AG20443 (cell line): ENCODE data around the gene TLR6.
A peak's percentile ranks its signal among the peaks of the same experiment; 100 is the strongest.

Experiments
- DNase-seq: peaks from one replicate; pipeline ENCODE4 v3.0.0; 2012; ENCODE audit warnings: low spot score, mixed read lengths

The TLR6 gene

GRCh38 chr4:38867478-38868058 lies 11.0 kb upstream of the TLR6 start, which contains the start of gene FAM114A1:
Gene FAM114A1, plus strand, starts transcription at chr4:38867806. Its CDS starts 10,273 bp downstream, at chr4:38878079.
- DNase-seq = peak; percentile 98

GRCh38 chr4:38866973-38867477 lies 10.4 kb upstream of the TLR6 start:
- no peak for DNase-seq

DNA sequence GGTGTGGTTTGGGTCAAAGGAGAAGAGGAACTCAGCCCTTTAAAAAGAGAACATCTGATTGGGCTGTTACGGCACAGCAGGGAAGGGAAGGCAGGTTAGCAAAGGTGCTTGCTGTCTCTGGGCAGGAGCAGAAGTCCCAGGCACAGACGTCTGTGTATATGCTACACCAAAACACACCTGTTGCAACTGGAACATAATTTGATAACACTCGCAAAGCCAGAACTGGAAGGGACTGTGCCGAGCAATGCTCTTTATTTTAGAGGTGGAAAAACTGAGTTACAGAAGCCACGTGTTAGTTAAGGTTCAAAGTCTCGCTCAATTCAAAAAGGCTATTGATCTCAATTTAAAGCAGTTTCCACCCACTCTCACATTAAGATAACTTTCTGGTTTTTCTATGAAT lies 8.8 kb upstream of the TLR6 start:
- no peak for DNase-seq

DNA sequence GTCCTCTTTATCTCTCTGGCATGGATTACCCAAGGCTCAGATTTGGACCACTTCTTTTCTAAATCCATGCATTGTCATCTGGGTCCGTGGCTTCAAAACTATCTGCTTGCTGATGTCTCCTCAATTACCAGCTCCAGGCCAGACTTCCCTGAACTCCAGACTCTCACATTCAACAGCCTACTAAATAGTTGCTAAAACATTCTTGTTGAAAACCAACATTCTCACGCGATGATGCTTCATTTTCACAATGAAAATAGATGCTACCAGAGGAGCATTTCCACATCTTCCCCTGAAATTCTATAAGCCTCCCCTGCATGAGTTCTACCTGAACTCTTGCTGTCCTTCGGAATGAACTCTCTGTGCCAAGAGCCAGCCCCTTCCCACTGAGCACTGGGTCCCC lies 5.2 kb upstream of the TLR6 start:
- no peak for DNase-seq

- peak; percentile 28 for DNase-seq
Observed at GRCh38 chr4:38860788-38861424, 4.3 kb upstream of the TLR6 start.

- DNase-seq = no peak
Observed at GRCh38 chr4:38859501-38859900, 2.9 kb upstream of the TLR6 start.

GRCh38 chr4:38858097-38858420 lies 1.4 kb upstream of the TLR6 start:
- DNase-seq = no peak

DNA sequence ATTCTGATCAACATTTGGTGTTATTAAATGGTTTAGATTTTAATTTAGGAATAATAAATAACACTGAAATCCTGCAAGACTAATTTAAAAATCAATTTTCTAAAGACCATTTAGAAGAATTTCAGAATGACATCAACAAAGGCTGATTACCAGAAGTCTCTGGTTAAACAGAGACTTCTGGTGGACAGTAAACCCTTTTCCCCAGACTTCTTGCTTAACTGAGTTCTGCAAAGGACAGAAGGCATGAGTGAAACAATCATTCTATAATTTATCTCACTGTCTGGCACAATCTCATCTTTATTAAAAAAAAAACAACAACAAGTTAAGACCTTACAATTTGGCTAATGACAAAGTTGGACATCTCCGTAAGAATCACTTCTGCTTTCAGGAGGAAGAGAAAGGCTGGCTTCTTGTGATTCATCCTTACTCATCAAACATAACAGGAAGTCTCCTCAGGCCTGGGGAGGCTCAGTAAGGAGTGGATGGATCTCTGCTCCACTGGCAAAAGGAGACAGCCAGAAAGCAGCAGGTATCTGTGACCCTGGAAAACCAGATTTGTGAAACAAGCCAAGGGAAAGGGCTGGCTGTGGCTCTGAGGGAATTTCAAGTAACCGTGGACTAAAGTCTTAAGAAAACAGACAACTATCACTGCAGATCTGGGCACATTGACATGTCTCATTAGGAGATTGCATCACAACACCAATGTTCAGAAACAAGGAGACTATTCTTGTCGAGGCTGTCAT lies 908 bp upstream of the TLR6 start:
- peak; percentile 75 for DNase-seq

DNA sequence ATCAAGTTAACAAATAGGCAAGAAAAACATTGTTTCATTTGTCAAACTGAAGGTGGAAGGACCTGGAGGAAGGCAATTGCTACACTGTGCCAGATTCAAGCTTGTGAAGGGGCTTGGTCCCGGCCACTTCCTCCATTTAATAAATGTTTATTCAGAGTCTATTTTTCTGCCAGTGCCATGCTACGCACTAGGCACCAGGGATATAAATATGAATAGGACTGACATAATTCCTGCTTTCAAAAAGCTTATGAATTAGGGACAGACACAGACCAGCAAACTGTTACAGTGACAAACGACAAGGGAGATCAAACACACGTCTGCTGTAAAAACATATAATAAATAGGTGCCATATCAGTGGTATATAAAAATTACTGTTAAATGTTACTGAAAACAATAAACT lies 571 bp downstream of the TLR6 start:
- DNase-seq = no peak

DNA sequence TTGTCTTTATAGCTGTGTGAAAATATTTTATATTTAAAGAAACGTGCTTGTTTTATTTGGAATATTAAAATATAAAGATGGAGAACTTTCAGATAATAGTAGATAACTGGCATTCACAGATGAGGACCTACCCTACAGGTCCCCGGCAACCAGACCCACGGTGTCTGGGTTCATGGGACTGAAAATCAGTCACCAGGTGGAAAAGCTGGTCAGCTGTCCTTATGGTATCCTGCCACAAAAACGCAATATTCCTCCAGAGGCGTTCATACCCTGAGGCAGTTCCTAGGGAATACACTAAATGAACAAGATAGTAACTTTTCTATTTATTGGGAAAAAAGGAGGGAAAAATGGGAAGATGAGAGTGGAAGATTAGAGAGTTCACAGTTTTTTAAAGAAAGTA lies 1.2 kb downstream of the TLR6 start:
- DNase-seq = no peak

- DNase-seq = no peak
Observed at GRCh38 chr4:38846015-38846414, 10.6 kb downstream of the TLR6 start.

DNA sequence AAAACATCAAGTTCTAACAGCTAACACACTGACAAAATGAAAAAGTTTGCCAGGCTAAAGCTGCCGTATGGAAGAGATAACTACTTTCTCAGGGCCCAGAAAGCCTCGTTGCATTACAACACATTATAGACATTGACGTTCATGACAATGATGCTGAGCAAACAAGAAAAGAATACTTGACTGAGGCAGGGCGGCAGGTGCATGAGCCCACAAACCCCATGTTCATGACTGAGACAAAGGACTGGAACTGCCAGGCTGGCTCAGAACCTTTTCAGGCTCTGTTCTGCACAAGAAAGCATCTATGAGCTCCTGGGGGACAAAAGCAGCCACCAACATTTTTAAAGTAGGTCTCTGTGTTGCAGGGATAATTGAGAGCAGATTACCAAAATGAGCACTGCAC lies 13.6 kb downstream of the TLR6 start:
- no peak for DNase-seq

DNA sequence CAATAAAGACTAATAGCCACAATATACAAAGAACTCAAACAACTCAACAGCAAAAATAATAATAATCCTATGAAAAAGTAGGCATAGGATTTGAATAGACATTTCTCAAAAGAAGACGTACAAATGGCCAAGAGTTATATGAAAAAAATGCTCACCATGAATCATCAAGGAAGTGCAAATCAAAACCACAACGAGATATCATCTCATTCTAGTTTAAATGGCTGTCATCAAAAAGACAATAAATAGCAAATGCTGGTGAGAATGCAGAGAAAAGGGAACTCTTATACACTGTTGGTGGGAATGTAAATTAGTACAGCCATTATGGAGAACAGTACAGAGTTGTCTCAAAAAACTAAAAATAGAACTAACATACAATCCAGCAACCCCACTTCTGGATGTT lies 18.8 kb downstream of the TLR6 start:
- DNase-seq = no peak

DNA sequence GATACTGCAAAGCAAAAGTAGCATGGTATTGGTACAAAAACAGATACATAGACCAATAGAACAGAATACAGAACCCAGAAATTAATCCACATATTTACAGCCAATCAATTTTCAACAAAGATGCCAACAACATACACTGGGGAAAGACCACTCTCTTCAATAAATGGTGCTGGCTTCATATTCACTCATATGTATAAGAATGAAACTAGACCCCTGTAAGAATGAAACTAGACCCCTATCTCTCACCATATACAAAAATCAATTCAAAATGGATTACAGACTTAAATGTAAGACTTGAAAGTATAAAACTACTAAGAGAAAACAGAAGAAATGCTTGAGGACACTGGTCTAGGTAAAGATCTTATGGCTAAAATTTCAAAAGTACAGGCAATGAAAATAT lies 19.3 kb downstream of the TLR6 start:
- no peak for DNase-seq

DNA sequence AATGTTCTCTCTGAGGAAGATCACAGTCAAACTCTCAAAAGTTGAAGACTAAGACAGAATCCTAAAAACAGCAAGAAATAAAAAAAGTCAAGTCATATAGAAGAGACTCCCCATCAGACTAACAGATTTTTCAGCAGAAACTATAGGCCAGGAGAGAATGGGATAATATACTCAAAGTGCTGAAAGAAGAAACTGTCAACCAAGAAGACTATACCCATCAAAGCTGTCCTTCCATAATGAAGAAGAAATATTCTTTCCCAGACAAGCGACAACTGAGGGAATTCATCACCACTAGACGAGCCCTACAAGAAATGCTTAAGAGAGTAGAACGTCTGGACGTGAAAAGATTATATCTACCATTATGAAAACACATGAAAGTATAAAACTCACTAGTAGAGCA lies 22.0 kb downstream of the TLR6 start:
- DNase-seq = no peak

DNA sequence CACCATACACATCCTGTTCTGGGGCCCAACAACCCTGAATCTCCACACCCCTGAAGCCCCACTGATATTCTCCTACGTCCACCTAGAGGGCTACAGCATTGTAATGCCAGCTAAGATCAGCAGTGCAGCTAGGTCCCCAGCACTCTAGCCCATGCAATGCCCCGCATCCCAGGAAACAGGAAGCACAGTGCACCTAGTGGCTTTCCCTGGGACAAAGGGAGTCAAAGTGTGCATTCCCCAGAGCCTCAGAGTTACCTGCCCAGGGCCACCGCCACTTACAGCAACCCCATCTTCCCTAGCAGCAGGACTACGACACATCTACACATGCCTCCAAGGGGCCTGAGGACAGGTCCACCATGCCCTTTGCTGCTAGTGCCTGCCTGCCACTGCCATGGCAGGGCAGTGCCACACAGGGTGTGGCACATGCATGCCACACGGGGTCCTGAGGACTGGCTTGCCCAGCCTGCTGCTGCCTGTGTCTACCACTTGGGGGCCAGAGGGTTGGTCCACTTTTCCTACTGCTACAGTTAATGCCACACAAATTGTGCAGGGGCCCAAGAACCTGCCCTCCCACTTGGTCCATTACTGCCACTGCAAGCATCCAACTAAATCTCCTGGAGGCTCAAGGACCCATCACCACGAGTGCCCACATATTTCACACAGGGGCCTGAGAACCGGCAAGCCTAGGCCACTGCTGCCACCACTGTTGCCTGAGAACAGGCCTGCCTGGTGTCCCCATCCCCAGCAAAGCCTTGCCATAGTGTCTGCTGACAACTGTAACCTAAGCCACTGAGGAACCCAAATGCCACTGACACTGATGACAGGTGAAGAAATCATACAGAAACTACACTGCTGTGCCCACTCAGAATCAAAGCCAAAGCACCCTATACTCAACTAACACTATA lies 23.7 kb downstream of the TLR6 start:
- DNase-seq = no peak

DNA sequence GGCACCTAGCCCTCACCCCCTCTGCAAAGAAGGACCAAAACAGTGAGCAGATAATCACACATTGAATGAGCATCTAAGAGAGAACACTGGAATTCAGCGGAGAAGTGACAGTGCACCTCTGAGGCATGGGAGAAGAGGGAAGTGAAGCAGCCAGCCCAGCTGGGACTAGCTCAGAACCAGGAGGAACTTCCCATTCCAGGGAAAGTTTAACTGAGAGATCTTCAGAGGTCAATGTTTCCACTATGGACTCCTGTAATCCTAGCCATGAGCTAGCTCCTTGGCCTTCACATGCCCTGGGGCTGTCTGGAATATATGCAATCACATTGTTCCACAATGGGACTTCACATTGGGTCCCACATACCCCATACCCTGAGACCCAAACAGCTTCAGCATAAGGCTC lies 24.4 kb downstream of the TLR6 start:
- no peak for DNase-seq

- no peak for DNase-seq
Observed at GRCh38 chr4:38831653-38832052, 25.0 kb downstream of the TLR6 start.

DNA sequence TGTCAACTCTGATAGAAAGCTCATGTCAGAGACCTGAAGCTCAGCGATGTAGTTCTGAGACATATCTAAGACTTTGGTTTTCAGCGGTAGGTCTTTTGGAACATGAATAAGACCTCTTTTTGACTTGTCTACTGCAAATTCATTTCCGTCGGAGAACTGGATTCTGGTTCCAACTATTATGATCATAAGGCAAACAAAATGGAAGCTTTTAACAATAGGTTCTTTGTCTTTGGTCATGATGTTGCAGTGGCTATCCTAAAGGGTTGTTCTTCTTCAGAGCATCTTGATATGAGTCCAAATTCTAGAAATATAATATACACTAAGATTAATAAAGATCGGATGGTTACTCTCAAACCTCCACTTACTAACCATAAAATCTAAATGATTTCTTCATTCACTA lies 27.4 kb downstream of the TLR6 start:
- no peak for DNase-seq

DNA sequence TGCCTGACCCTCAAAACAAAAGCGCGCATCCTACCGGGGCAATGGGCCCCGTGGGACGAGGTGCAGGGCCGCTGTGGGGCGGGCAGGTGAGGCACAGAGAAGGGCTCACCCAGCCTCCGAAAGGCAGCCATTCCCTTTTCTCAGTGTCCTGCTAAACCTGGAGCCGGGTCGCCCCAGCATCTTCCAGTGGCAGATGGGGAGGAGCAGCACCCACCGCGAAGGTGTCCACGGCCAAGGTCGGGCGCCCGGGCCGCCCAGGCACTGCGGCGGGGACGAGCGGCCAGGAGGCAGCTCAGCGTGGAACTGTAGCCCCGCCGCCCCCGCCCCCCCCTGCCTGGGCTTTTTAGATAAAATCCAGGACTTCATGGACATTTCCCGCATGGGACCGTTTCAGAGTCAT lies 32.9 kb downstream of the TLR6 start:
- no peak for DNase-seq

DNA sequence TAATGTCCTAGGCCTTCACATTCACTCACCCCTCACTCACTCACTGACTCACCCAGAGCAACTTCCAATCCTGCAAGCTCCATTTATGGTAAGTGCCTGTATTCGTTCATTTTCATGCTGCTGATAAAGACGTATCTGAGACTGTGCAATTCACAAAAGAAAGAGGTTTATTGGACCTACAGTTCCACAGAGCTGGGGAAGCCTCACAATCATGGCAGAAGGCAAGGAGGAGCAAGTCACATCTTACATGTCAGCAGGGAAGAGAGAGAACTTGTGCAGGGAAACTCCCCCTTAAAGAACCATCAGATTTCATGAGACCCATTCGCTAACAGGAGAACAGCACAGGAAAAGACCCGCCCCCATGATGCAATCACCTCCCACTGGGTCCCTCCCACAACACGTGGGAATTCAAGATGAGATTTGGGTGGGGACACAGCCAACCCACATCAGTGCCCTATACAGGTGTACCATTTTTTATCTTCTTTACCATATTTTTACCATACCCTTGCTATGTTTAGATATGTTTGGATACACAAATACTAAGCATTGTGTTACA lies 33.8 kb downstream of the TLR6 start:
- DNase-seq = no peak

DNA sequence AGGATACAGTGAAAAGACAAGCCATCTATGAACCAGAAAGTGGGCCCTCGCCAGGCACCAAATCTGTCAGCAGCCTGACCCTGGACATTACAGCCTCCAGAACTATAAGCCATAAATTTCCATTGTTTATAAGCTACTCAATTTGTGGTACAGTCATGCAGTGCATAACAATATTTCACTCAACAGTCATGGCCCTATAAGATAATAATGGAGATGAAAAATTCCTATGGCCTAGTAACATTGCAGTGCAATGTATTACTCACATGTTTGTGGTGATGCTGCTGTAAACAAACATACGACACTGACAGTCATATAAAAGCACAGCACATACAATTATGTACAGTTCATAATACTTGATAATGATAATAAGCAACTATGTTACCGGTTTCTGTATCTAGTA lies 34.9 kb downstream of the TLR6 start:
- no peak for DNase-seq
